ENCODE data around the gene FUNDC2.
A peak's percentile ranks its signal among the peaks of the same experiment; 100 is the strongest.

Gene FUNDC2

GRCh38 chrX:155023907-155024833 lies 2.5 kb upstream of the FUNDC2 start:
- DNase-seq (ENCODE audit: low read depth in 1 of 2, low spot score in 1 of 2), result no peak

GRCh38 chrX:155026420-155026726 lies 271 bp upstream of the FUNDC2 start:
- DNase-seq (ENCODE audit: low read depth in 1 of 2, low spot score in 1 of 2), result no peak

- DNase-seq (ENCODE audit: low read depth in 1 of 2, low spot score in 1 of 2), result peak in 1 of 2 donors; percentile 16
Measured at GRCh38 chrX:155027509-155028066, 944 bp downstream of the FUNDC2 start.

- no peak for DNase-seq (ENCODE audit: low read depth in 1 of 2, low spot score in 1 of 2)
Measured at GRCh38 chrX:155028129-155028528, 1.5 kb downstream of the FUNDC2 start.

- no peak for DNase-seq (ENCODE audit: low read depth in 1 of 2, low spot score in 1 of 2)
Measured at GRCh38 chrX:155028877-155029291, 2.2 kb downstream of the FUNDC2 start.

- no peak for DNase-seq (ENCODE audit: low read depth in 1 of 2, low spot score in 1 of 2)
Measured at GRCh38 chrX:155031657-155032056, 5.0 kb downstream of the FUNDC2 start.

GRCh38 chrX:155035688-155036087 lies 9.0 kb downstream of the FUNDC2 start:
- DNase-seq (ENCODE audit: low read depth in 1 of 2, low spot score in 1 of 2), result no peak

GRCh38 chrX:155046129-155046810 lies 19.6 kb downstream of the FUNDC2 start:
- no peak for DNase-seq (ENCODE audit: low read depth in 1 of 2, low spot score in 1 of 2)

- DNase-seq (ENCODE audit: low read depth in 1 of 2, low spot score in 1 of 2), result no peak
Measured at GRCh38 chrX:155046811-155047528, 20.3 kb downstream of the FUNDC2 start.

- DNase-seq (ENCODE audit: low read depth in 1 of 2, low spot score in 1 of 2), result no peak
Measured at GRCh38 chrX:155048977-155049619, 22.5 kb downstream of the FUNDC2 start.

- DNase-seq (ENCODE audit: low read depth in 1 of 2, low spot score in 1 of 2), result no peak
Measured at GRCh38 chrX:155052738-155053498, 26.3 kb downstream of the FUNDC2 start.

GRCh38 chrX:155053656-155054055 lies 27.0 kb downstream of the FUNDC2 start:
- DNase-seq (ENCODE audit: low read depth in 1 of 2, low spot score in 1 of 2), result no peak

- DNase-seq (ENCODE audit: low read depth in 1 of 2, low spot score in 1 of 2), result no peak
Measured at GRCh38 chrX:155054255-155054654, 27.6 kb downstream of the FUNDC2 start.

GRCh38 chrX:155055494-155055893 lies 28.9 kb downstream of the FUNDC2 start:
- DNase-seq (ENCODE audit: low read depth in 1 of 2, low spot score in 1 of 2), result no peak

GRCh38 chrX:155056471-155056870 lies 29.8 kb downstream of the FUNDC2 start:
- no peak for DNase-seq (ENCODE audit: low read depth in 1 of 2, low spot score in 1 of 2)

- peak in 1 of 2 donors; percentile 21 for DNase-seq (ENCODE audit: low read depth in 1 of 2, low spot score in 1 of 2)
Measured at GRCh38 chrX:155056877-155057792, 30.5 kb downstream of the FUNDC2 start.

- DNase-seq (ENCODE audit: low read depth in 1 of 2, low spot score in 1 of 2), result no peak
Measured at GRCh38 chrX:155061760-155062159, 35.1 kb downstream of the FUNDC2 start.

GRCh38 chrX:155065035-155065734 lies 38.5 kb downstream of the FUNDC2 start:
- no peak for DNase-seq (ENCODE audit: low read depth in 1 of 2, low spot score in 1 of 2)

- DNase-seq (ENCODE audit: low read depth in 1 of 2, low spot score in 1 of 2), result no peak
Measured at GRCh38 chrX:155068165-155068564, 41.5 kb downstream of the FUNDC2 start.

Data from activated CD4-positive, alpha-beta T cell treated with anti-CD3 and anti-CD28 coated beads, Interleukin-2, amount 50 U/mL, for 24 hours (primary cell).